ENCODE results near the gene STC2. TPM values are rescaled to one million over a fixed set of nuclear protein-coding genes. Genes with fewer than 3 reads are reported as not detected.

The STC2 gene
- total RNA-seq, 1 donor from 2014 or later, result 2.0 TPM

GRCh38 chr5:173298213-173298926 is 29.8 kb downstream of the STC2 start:
- Histone ChIP-seq H3K9me3 (no peaks in the 10 kb centered on the region), H3K36me3 (no peaks in the 10 kb centered on the region), H3K27ac (no peak overlapping the region), H3K4me3 (no peak overlapping the region), H3K27me3 (no peaks in the 10 kb centered on the region), H3K4me1 (no peaks in the 10 kb centered on the region)
- intact Hi-C loops (cut with DNase I), result no loop called here
- no peak for DNase-seq (ENCODE audit: low spot score in 2 of 2)
- no peak for TF ChIP-seq CTCF (IDR thresholded peaks at IDR 0.05)

GRCh38 chr5:173297813-173298212 is 30.4 kb downstream of the STC2 start:
- no peaks in the 10 kb centered on the region for H3K27me3 ChIP-seq
- no peak overlapping the region for H3K4me3 ChIP-seq
- intact Hi-C loops (cut with DNase I), result no loop called here
- no peak for DNase-seq (ENCODE audit: low spot score in 2 of 2)
- no peak overlapping the region for H3K27ac ChIP-seq
- no peaks in the 10 kb centered on the region for H3K9me3 ChIP-seq
- no peaks in the 10 kb centered on the region for H3K36me3 ChIP-seq
- TF ChIP-seq CTCF (IDR thresholded peaks at IDR 0.05), result no peak
- no peaks in the 10 kb centered on the region for H3K4me1 ChIP-seq

- intact Hi-C loops (cut with DNase I), result no loop called here
- no peak for TF ChIP-seq CTCF (IDR thresholded peaks at IDR 0.05)
- no peaks in the 10 kb centered on the region for H3K27me3 ChIP-seq
- no peak for DNase-seq (ENCODE audit: low spot score in 2 of 2)
- no peak overlapping the region for H3K4me3 ChIP-seq
- no peaks in the 10 kb centered on the region for H3K4me1 ChIP-seq
- no peak overlapping the region for H3K27ac ChIP-seq
- H3K9me3 ChIP-seq, result no peaks in the 10 kb centered on the region
- H3K36me3 ChIP-seq, result no peaks in the 10 kb centered on the region
Measured at GRCh38 chr5:173296737-173297676, 31.2 kb downstream of the STC2 start.

- Histone ChIP-seq H3K4me1 (no peaks in the 10 kb centered on the region), H3K4me3 (no peak overlapping the region), H3K9me3 (no peaks in the 10 kb centered on the region), H3K27me3 (no peaks in the 10 kb centered on the region), H3K36me3 (no peaks in the 10 kb centered on the region), H3K27ac (no peak overlapping the region)
- no peak for TF ChIP-seq CTCF (IDR thresholded peaks at IDR 0.05)
- no peak for DNase-seq (ENCODE audit: low spot score in 2 of 2)
- intact Hi-C loops (cut with DNase I), result no loop called here
Measured at GRCh38 chr5:173295796-173296195, 32.4 kb downstream of the STC2 start.

GRCh38 chr5:173294673-173295320 is 33.4 kb downstream of the STC2 start:
- TF ChIP-seq CTCF (IDR thresholded peaks at IDR 0.05), result no peak
- H3K36me3 ChIP-seq, result no peaks in the 10 kb centered on the region
- no peak for DNase-seq (ENCODE audit: low spot score in 2 of 2)
- no peaks in the 10 kb centered on the region for H3K9me3 ChIP-seq
- intact Hi-C loops (cut with DNase I), result loop anchor here (1.0 to 5.0 kb wide), 3 partner anchors 38 to 279 kb away; no protein-coding TSS in a partner anchor
- no peaks in the 10 kb centered on the region for H3K27me3 ChIP-seq
- H3K27ac ChIP-seq, result no peak overlapping the region
- H3K4me3 ChIP-seq, result peak overlapping the region in 1 of 2 donors; percentile 47
- H3K4me1 ChIP-seq, result no peaks in the 10 kb centered on the region
